GM12801 (cell line): ENCODE data around the gene DOCK11.

Experiments
- CTCF ChIP-seq: IDR thresholded peaks from one replicate; pipeline ENCODE4 v1.5.1; 2011; ENCODE audit warnings: control low read depth; ENCODE audit not compliant: insufficient read length; ENCODE audit errors: extremely low read depth

The DOCK11 gene

GRCh38 chrX:118497180-118497818 is 1.7 kb downstream of the DOCK11 start:
- no peak for TF ChIP-seq CTCF

- TF ChIP-seq CTCF: no peak
Measured at GRCh38 chrX:118498351-118498750, 2.7 kb downstream of the DOCK11 start.

GRCh38 chrX:118498755-118499154 is 3.1 kb downstream of the DOCK11 start:
- TF ChIP-seq CTCF: no peak

GRCh38 chrX:118499295-118499694 is 3.7 kb downstream of the DOCK11 start:
- no peak for TF ChIP-seq CTCF

GRCh38 chrX:118502161-118502789 is 6.7 kb downstream of the DOCK11 start:
- no peak for TF ChIP-seq CTCF

- TF ChIP-seq CTCF: no peak
Measured at GRCh38 chrX:118503260-118504041, 7.8 kb downstream of the DOCK11 start.

- TF ChIP-seq CTCF: no peak
Measured at GRCh38 chrX:118504581-118504980, 9.0 kb downstream of the DOCK11 start.
